H1 (cell line): ENCODE data around the gene RASSF3. TPM values are rescaled to one million over a fixed set of nuclear protein-coding genes. Genes with fewer than 3 reads are reported as not detected.
A peak's percentile ranks its signal among the peaks of the same experiment; 100 is the strongest.

ENCODE experiments used
- microRNA counts: library from miRNA; unstranded; fragments of <30 nt; microRNA quantifications from one replicate; lab custom pipeline; 2015
- microRNA-seq, 2 experiments: library from miRNA; unstranded; fragments of <30 nt; microRNA quantifications; one replicate each; pipeline versions ENCODE4 to v1.2.0, GENCODE V29; 2016 to 2020; ENCODE audit warnings: borderline microRNAs expressed in 2 of 2, borderline number of aligned reads in 2 of 2, borderline replicate concordance in 1 of 2
- polyA plus RNA-seq, 7 experiments: library from polyadenylated mRNA; depleted of rRNA in 3 of 7; stranded (reverse) in 5 of 7; unstranded in 2 of 7; fragments of >200 nt in 5 of 7; fragments of 200-250 nt in 2 of 7; gene quantifications; 1 replicate in 5 of 7; 2 replicates in 1 of 7; 4 replicates in 1 of 7; pipeline versions ENCODE4 v1.2.1 to v1.2.3, GENCODE V29; 2011 to 2013; ENCODE audit warnings: missing spikeins in 2 of 7, mixed read lengths in 2 of 7
- small RNA-seq: library from polyadenylated mRNA; stranded (forward); fragments of <200 nt; extraction: miRNeasy Mini kit (QIAGEN cat#:217004); gene quantifications from one replicate; pipeline ENCODE3, GENCODE V24; 2013; ENCODE audit not compliant: insufficient read depth
- total RNA-seq: library from RNA; stranded (reverse); fragmentation: NEBNext Ultra II Directional; extraction: Animal tissue kit (Norgen Biotek cat#: 25700); gene quantifications from 2 replicates; pipeline ENCODE4 v1.2.1, GENCODE V29; 2021

Gene RASSF3
- total and polyA plus RNA-seq, 2 of the 8 experiments (the other 6 are each of a cell fraction or from before 2014, with no cell fraction given): 19.1 to 64.3 TPM

MicroRNAs encoded within 50 kb of the gene (microRNA counts, 767-probe panel; counts per million panel counts)
- microRNA hsa-miR-548c-3p (lab: Ali Mortazavi, UCI) (879 counts per million, percentile 95 among the panel's probes with 10 or more counts), microRNA hsa-miR-548c-5p (lab: Ali Mortazavi, UCI) (879 counts per million, percentile 95 among the panel's probes with 10 or more counts), microRNA hsa-miR-548z (lab: Ali Mortazavi, UCI) (879 counts per million, percentile 95 among the panel's probes with 10 or more counts)

Small RNA genes lying within 50 kb of the gene (microRNA-seq; reads per million reads assigned to microRNA genes)
- gene MIR548C (0 reads per million in 2 experiments), gene MIR548Z (0 reads per million in 2 experiments)

Small RNA genes lying within 50 kb of the gene (small RNA-seq; reads per million reads assigned to genes)
- gene MIR548C (not detected), gene MIR548Z (not detected), gene RF00137 (not detected)

Other genes with a start within 250 kb of the RASSF3 start
- 1.1 TPM in 2 replicates for gene C12orf56, start 219.7 kb upstream of the RASSF3 start, total RNA-seq
- gene C12orf56, start 219.7 kb upstream of the RASSF3 start, polyA plus RNA-seq (2011; rRNA removed): 2.0 and 2.9 TPM in 2 replicates
- gene XPOT, start 206.1 kb upstream of the RASSF3 start, total RNA-seq: 160 and 176 TPM in 2 replicates
- gene XPOT, start 206.1 kb upstream of the RASSF3 start, polyA plus RNA-seq (2011; rRNA removed): 26.7 and 38.8 TPM in 2 replicates
- gene TBK1, start 158.4 kb upstream of the RASSF3 start, total RNA-seq: 19.2 and 20.4 TPM in 2 replicates
- 2.7 and 5.3 TPM in 2 replicates for gene TBK1, start 158.4 kb upstream of the RASSF3 start, polyA plus RNA-seq (2011; rRNA removed)
- gene GNS, start 148.9 kb downstream of the RASSF3 start, total RNA-seq: 27.2 and 28.5 TPM in 2 replicates
- 13.5 and 16.0 TPM in 2 replicates for gene GNS, start 148.9 kb downstream of the RASSF3 start, polyA plus RNA-seq (2011; rRNA removed)
- gene TBC1D30, start 214.2 kb downstream of the RASSF3 start, total RNA-seq: 5.5 and 5.7 TPM in 2 replicates
- 2.8 TPM in 2 replicates for gene TBC1D30, start 214.2 kb downstream of the RASSF3 start, polyA plus RNA-seq (2011; rRNA removed)